Activated CD8-positive, alpha-beta memory T cell treated with anti-CD3 and anti-CD28 coated beads, Interleukin-2, amount 50 U/mL, for 24 hours (primary cell): ENCODE data around the gene RNF187.

Experiments
- DNase-seq: peaks from one replicate; pipeline ENCODE4 v3.0.0-alpha.2; 2020; ENCODE audit errors: extremely low read depth

RNF187 gene

DNA sequence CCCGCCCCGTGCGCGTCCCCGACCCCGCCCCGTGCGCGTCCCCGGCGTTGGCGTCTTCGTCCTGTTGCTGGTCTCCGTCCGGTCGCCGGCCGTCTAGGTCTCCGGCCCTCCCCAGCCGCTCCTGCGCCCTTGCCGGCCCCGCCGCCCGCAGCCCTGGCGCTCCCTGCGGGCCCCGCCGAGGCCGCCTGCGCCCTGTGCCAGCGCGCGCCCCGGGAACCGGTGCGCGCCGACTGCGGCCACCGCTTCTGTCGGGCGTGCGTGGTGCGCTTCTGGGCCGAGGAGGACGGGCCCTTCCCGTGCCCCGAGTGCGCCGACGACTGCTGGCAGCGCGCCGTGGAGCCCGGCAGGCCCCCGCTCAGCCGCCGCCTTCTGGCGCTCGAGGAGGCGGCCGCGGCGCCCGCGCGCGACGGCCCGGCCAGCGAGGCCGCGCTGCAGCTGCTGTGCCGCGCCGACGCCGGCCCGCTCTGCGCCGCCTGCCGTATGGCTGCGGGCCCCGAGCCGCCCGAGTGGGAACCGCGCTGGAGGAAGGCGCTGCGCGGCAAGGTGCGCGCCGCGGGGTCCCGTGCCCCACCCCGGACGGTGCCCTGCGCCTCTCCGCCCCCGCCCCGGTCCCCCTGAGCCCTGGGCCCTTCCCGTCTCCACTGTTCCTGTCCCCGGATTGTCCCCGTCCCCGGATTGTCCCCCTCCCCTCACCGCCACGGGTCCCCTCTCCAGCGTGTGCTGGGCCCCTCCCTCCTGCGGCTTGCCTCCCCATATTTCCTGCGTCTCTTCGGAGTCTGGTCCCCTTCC is at the start of gene RNF187:
RNF187 (plus strand) TSS at position 47 of the 789 bp plus-strand sequence.
- peak; percentile 55 for DNase-seq

DNA sequence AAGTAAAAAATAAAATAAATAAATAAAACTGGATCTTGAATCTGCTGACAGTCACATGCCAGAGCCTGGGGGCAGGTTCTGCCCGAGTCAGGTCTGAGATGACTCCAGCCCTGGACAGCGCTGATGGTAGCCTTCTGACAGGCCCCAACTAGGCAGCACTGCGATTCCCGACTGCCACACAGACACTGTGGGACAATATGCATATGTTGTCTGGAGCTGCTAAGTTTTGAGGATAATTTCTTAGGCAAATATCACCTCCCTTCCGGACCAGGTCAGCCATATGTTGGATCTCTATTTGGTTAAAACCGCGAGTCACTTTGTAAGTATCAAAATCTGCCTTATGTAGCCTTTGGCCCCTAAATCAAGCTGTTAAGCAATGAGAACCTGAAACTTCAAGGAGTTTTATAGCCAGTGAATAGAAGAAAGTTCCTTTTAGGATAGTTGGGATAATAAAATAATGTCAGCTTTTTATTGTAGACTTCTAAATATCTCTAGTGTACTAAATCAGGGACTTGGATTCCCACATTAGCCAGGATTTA is 49.7 kb upstream of the RNF187 start:
- no peak for DNase-seq

DNA sequence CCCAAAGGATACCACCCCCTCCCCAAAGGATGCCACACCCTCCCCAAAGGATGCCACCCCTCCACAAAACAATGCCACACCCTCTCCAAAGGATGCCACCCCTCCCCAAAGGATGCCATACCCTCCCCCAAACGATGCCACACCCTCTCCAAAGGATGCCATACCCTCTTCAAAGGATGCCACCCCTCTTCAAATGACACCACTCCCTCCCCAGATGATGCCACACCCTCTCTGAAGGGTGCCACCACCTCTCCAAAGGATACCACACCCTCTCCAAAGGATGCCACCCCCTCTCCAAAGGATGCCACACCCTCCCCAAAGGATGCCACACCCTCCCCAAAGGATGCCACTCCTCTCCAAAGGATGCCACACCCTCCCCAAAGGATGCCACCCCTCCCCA is 48.9 kb upstream of the RNF187 start:
- no peak for DNase-seq

DNA sequence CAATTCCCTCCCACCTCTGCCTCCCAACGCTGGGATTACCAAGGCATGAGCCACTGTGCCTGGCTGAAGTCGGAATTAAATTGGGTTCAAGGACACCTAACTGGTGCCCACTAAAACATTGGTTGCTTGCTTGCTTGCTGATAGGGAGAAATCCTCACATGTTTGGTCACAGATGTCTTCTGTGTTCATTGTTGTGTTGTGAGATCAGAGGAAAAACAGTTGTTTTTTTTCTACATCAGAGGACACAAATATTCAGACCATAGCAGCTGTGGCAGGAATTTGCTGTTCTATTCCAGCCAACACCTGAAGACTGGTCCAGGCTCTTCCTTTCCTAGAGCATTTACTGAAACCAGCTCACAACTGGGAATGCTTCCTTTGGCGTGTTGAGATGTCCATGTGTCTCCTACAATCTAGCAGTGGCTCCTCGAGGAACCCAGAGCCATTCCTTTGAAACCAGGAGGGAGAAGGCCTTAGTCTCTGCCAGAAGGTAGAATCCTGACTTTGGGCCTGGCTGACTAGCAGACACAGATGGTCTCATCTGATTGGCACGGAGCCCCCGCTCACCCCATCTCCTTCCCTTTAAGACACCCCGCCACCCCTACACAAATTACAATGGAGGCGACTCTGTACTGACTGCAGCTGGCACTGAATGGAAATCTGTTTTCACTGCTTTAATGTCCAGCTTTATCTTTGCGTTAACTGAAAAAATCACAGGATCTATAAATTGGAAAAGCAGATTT is 46.3 kb upstream of the RNF187 start:
- DNase-seq: no peak

DNA sequence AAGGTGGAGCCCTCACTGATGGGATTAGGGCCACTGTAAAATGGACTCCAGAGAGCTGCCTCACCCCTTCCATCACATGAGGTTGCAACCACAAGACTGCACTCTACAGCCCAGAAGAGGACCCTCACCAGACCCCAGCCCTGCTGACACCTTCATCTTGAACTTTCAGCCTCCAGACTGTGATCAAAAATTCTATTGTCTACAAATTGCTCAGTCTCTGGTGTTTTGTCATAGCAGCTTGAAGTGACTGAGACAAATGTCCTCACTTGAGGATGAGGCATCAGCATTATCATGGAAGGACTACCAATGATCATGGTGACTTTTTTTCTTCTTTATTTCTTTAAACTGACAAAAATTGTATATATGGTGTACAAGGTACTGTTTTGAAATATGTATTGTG is 43.8 kb upstream of the RNF187 start:
- DNase-seq: no peak

DNA sequence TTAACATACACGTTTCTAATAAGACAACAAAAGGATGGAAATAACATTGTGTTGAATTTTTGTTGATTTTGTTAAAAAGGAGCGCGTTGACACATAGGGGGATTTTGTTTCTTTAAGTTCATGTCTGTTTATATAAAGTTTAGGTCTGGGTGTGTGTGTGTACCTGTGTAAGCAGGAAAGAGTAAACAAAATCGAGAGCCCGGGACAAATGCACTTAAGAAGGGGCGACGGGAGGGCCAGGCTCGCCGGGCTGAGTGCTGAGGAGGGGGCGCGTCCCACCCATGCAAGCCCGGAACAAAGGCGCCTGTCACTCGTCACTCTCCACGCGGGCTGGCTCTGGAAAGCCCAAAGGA is 41.7 kb upstream of the RNF187 start:
- no peak for DNase-seq

DNA sequence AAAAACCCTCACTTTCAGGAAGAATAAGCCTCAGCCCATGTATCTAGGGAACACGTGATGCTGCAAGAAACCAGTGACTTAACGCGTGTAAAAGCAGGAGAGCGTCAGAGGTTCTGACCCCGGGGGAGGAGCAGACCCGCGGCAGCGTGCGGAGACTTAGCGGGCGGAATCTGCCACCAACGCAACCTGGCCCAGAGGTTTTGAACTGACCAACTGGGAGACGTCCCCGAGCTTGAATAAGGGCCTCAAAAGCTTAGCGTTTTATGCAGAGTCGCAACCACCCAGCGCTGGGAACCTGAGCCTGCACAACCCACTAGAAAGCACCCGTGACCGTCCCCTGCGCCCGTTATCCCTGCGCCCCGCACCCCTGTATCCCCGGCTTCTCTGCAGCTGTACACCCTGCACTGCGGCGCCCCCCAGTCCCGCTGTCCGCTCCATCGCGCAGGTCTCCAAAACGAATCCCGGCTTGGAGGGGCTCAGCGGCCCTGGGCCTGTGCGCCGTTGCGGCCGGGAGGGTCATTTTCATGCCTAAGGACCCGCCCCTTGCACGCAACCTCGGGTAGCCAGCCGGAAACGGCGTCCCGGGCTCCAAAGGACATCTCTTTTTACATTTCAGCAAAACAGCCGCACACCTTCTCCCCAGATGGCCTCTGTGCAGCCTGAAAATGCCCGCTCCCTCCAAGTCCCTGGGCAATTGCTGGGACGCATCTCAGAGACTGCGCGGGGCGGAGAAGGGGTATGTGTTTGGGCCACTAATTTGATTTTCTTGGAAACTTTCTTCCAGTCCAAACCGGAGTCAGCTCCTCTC is 41.1 kb upstream of the RNF187 start:
- no peak for DNase-seq

DNA sequence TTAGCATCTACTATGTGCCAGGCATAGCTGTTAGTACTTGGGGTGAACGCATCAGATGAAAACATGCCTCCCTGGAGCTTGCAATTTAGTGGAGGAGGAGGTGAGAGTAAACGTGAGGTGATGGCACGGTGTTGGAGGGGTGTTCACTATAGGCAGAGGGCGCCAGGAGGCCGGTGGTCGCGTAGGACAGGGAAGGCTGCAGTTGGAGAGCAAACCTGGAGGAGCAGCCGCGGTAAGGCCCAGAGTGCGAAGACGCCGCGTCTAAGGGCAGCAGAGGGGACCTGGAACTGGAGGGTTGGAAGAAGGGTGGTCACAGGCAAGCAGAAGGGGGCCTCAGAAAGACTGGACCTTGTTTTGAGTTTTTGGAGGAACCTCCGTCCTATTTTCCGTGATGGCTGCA is 40.3 kb upstream of the RNF187 start:
- DNase-seq: no peak

DNA sequence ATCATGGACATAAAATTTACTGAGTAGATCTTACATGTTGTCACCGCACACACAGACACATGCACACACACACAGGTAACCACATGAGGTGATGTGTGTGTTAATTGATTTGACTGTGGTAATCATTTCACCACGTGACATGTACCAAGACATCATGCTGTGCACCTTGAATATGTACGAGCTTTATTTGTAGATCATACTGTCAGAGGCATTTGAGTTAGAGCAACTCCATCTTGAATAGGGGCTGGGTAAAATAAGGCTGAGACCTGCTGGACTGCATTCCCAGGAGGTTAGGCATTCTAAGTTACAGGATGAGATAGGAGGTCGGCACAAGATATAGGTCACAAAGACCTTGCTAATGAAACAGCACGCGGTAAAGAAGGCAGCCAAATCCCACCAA is 38.8 kb upstream of the RNF187 start:
- DNase-seq: no peak

DNA sequence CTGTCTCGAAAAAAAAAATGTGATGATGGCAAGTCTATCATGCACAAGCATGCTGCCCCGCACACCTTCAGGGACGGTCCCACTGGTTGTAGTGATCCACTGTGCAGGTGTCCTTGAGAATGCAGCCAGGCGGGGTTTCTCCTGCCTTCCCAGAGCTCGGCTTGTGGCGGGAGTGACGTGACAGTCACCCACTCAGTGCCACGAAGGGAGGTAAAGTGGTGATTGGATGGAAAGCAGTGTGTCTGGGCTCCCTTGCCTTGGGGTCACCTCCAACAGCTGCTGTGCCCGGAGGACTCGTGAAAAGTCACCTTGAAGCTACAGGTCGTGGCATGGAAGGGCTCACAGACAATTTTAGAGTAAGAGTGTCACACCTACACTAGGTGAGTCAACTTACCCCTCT is 37.0 kb upstream of the RNF187 start:
- DNase-seq: no peak

DNA sequence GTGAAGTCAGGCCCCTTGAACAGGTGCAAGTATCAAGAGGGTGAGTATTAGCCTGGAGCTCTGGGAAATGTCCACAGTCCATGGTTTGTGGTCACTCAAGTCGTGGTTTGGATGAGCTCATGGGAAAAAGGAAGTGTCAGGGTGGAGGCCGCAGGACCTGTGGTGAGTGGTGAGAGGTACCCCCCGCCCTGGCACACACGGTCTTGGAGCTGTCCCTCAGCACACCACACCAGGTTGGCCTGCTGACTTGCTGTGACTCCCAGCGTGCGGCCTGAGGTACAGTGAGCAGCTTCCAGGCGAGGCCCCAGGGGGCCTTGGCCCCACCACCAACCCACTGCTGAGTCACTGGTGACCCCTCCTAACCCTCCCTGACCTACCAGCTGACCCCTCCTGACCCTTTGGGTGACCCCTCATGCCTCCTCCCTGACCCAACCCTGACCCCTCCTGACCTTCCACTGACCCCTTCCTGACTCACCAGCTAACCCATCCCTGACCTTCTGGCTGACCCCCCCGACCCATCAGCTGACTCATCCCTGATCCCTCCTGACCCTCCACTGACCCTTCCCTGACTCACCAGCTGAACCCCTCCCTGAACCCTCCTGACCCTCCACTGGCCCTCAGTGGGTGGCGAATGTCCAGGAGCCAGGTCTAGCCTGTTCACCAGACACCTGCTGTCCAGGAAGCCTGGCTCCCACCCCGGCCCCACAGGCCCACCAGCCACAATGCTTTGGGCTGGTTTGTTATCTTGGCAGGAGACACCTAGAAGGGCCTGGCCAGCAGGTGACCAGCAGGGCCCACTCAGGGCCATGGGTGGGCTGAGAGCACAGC is 34.8 kb upstream of the RNF187 start:
- no peak for DNase-seq

DNA sequence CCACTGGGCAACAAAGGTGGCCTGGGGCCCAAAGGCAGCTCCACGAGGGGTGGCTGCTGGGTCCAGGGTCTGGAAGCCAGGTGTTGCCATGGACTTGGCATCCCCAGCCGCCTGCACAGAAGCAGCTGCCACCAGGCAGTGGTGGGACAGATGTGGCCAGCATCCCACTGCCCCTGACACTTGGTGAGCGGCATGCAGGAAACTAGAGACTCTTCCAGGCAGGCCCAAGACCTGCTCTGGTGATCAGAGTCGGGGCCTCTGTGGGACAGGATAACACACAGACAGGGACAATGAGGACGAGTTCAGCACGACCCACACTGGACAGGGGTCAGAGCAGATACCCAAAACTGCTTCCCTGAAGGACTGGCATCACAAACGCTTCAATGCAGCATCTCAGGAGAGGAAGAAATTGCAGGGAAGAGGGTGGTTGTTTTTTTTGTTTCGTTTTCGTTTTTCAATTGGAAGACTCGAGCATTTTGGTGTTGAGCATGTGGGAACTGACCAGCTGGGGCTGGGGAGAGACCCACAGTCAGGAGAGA is 34.1 kb upstream of the RNF187 start:
- no peak for DNase-seq

DNA sequence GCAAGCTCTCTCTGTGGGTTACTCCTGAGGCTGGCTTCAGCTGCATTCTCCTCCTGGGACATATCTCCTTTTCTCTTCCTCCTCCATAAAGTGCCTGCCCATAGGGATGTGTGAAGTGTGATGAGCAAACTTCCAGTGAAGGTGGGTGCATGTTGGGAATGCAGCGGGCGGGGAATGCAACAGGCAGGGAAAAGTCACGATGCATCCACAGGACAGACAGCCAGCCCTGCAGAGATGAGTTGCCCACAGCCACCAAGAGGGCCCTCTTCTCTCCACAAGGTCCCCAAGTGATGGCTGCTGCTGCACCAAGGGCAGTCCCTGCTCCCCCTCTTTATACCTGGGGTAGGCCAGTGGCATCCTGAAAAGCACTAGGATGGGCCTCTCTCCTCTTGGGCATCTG is 33.6 kb upstream of the RNF187 start:
- DNase-seq: no peak

DNA sequence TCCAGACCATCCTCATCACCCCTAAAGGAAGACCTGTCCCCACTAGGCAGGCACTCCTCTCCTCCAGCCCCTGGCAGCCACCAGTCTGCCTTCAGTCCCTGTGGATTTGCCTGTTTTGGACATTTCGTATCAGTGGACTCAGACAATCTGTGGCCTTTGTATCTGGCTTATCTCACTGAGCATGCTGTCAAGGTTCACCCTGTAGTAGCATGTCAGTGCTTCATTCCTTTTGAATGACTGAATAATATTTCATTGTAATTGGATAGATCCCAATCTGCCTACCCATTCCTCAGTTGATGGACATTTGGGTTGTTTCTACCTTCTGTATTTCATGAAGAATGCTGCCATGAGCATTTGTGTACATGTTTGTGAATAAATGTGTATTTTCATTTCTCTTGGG is 32.9 kb upstream of the RNF187 start:
- no peak for DNase-seq

DNA sequence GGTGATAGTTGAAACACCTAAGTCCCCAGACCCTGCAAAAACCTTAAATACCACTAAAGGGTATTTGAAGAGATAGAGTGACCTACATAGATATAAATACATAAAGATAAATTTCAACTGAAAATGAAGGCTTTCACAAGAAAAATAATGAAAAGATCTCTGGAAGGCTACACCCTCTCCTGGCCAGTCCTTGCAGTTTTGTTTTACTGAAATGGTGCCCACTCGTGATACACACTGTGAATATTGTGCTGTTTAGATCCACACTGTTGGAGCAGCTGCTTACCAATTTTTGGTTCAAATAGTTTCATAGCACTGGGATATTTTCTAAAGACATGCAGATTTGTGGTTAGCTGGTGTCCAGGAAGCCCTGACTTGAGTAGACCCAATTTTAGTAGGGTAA is 31.5 kb upstream of the RNF187 start:
- DNase-seq: no peak

DNA sequence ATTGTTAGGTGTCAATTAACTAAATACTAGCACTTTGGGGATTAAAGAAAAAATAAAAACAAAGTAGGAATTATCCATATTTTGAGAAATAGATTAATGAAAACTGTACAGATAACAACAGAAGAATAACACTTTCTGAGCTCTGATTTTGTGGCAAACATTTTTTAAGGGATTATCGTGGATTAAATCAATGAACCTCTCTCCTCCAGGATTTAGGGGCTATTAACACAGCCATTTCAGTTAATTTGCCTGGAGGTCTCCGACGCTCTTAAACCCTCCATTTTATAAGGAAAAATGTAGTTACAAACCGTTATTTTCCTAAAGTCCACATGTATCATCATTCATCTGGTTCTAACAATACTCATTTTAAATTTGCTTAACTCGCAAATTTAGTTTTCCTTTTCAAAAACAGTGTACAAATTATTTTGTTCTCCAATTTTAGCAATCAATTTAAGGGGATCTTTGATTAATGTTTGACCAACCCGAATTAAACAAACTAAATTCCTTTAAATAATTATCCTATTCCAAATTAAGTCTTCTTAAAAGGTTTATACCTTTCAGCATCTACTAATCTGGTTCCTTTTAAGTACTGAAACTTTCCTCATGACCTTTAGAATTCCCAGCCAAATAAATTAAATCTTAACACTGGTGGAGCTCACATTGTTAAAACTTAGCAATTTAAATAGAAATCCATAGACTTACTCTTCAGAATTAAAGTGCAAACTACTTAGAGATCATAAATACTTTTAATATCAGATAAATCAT is 30.7 kb upstream of the RNF187 start:
- DNase-seq: no peak

DNA sequence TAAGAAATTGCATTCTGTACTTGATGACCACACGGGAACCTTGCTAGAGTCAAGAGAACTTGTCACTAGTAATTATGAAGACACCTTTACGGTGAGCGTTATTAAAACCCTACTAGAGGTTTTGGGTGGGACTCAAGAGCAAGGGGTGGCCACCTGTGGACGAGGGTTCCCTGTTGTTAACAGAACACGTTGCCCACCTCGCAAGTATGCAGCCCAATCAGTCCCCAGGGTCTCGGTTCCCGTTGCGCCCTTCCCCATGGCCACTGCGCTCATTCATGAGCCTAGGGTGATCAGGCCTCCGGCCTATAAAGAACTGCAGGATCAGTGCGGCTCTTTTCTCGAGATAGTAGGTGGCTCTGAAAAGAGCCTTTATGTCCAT is 30.2 kb upstream of the RNF187 start:
- DNase-seq: no peak

DNA sequence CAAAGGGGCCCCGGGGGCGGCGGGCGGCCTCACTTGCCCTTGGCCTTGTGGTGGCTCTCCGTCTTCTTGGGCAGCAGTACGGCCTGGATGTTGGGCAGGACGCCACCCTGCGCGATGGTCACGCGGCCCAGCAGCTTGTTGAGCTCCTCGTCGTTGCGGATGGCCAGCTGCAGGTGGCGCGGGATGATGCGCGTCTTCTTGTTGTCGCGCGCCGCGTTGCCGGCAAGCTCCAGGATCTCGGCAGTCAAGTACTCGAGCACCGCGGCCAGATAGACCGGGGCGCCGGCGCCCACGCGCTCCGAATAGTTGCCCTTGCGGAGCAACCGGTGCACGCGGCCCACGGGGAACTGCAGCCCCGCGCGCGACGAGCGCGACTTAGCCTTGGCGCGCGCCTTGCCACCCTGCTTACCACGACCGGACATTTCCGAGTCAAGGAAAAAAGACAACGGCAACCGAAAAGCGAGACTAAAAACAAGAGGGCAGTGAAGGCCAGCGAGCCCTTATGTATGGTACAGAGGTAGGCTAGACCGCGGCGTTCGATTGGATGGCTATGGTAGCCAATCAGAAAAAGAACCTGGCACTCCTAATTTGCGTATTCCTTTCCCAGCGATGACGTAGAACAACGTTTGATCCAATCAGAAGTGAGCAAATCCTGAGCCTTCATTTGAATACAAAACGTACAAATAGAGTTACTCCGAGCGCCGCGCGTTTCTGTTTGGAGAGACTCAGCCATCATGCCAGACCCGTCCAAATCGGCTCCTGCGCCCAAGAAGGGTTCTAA is 29.6 kb upstream of the RNF187 start:
- peak; percentile 75 for DNase-seq

DNA sequence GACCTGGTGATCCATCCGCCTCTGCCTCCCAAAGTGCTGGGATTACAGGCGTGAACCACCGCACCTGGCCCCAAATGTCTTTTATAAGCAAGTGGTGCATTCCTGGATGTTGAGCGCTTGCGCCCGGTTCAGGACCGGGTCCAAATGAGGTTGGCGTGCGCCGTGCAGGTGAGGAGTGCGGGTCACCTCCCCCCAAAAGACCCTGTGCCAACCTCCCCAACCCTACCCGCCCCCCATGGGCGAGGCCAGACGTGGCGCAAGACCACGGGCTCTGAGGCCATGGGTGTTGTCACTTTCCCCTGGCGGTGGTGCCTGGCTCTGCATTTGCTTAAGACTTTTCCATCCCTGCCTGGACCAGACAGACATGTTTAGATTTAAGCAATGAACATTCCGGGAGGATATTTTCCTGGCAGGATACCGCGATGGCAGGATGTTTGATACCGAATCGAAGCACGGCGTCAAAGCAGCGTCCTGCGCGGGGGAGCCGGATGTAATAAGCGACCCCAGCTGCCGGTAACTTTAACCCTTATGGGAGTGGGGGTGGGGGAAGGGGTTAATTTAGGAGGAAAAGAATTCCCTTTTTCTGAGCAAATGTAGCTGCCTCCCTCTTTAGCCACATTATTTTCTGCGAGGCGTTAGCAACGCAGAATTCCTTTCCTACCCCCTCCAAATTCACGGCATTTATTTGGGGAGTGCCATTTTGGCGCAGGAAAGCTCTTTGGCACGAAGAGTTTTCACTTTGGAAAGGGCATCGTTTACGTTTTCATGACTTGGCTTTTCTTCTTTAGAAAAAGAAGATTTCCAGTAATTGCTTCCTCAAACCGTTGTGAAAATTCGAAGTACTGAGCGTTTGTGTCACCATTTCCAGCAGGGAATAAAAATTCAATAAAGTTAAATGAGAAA is 27.8 kb upstream of the RNF187 start:
- no peak for DNase-seq
